Measurements from ENCODE around the gene FGF16.
"Not testable (repeated sequence)": the region's sequence is repeated elsewhere in the genome, so short reads cannot be mapped to it uniquely, and the experiment has no call there.

The FGF16 gene

GRCh38 chrX:77446908-77447652 lies at the start of gene FGF16:
TSS of gene FGF16 (plus strand) at chrX:77447389. CDS start at chrX:77447675, 286 bp downstream.
- DNase-seq, result no peak

DNA sequence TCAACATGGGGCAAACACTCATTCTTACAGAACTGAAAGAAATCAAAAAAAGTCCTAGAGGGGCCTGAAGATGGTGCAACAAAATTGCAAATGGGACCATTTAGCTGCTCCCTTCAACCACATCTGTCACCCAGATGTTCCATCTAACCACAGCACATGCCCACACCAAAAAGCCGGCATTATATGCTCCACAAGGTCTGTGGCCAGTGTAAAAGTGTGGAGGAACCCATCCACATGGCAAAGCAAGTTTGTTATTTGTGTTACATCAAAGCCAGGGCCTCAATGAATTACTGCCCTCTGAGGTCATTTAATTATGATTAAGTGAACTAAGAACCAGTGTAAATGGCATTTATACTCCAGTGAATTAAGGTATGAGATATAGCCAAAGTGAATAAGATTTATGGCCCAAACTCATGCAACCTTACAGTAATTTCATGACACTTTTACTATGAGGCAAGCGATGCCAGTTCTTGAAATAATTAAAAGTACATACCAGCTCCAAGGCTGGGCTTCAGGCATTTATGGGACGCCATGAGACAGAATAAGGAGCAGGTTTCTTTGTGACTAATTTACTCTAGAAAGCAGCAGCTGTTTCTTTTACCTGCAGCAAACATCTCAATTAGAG lies 48.7 kb upstream of the FGF16 start:
- no peak for DNase-seq

GRCh38 chrX:77404419-77404818 lies 42.8 kb upstream of the FGF16 start:
- no peak for DNase-seq

- not testable (repeated sequence) for DNase-seq
Measured at GRCh38 chrX:77407821-77408220, 39.4 kb upstream of the FGF16 start.

DNA sequence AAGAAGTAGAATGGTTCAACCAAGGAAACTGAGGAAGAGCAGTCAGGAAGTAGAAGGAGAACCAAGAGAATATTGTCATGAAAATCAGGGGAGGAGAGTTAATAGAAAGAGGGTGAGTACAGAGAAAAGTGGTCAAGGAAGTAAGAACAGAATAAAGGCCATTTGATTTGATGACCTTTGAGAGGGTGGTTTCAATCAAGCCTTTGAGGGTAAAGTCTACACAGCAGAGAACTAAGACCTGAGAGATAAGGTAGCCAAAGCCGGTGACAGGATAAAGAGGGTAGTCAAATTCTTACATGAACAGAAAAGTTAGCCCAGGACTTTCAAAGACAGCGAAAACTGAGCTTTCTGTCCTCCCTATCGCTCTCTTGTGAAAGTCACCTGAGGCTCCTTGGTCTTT lies 34.6 kb upstream of the FGF16 start:
- DNase-seq, result no peak

DNA sequence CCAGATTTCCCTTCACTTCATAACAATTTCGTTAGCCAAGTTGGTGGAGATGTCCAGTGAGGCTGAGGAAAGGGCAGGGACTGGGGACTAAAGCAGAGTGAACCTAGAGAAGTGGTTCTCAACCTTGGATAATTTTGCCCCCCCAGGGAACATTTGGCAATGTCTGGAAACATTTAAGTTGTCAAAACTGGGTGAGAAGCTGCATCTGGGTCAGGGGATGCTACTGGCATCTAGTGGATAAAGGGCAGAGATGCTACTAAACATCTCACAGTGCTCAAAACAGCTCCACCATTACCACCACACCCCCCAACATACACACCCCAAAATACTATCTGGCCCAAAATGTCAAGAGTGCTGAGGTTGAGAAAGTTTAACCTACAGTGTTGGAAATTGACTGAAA lies 32.0 kb upstream of the FGF16 start:
- DNase-seq, result no peak

DNA sequence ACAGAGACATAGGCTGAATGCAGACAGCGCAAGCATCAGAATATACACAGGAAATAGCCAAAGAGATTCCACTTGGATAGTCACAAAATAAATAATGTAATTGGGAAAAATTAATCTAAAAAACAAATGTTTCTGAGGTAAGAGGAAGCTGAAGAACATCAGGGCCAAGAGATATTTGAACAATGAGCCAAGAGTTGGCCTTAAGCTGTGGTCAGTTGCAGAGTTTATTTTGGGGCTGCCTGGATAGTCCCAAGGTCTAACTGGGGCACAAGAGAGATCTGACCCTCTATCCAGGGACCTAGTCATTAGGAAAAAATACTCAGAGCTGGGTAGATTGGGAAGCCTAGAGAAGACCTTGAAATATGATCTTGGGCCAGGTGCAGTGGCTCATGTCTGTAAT lies 31.3 kb upstream of the FGF16 start:
- DNase-seq, result no peak

DNA sequence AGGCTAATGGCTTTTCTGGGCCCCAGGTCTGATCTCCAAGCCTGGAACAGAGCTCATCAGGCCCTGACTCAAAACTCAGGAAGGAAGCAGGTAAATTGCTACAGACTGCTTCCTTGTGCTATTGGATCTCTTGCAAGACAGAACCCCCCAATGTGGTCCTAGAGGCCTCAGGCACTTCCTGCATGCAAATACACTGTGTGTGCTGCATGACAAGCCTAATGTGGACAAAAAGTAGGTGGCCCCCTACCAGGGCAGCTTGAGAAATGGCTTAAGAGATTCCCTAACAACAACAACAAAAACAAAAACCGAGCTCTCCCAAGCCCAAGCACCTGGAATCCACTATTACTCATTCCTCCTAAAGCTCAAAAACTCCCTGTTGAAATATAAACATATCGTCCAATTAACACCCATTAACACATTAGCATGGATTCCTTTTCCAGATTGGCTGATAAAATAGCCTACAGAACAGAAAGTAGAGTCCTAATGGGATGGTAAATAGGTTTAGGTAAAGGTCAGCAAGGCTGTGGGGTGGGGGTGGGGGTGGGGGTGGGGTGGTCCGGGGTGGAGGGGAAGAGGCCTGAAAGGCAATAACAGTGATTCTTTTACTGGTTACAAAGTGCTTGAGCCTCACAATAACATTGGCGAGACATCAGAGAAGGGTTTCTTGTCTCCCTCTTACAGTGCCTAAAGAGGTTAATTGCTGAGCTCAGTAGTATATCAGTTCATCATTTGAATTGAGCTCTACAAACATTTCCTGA lies 24.1 kb upstream of the FGF16 start:
- no peak for DNase-seq

- DNase-seq, result no peak
Measured at GRCh38 chrX:77426811-77427210, 20.4 kb upstream of the FGF16 start.

GRCh38 chrX:77427611-77428010 lies 19.6 kb upstream of the FGF16 start:
- no peak for DNase-seq

GRCh38 chrX:77428551-77428950 lies 18.6 kb upstream of the FGF16 start:
- no peak for DNase-seq

DNA sequence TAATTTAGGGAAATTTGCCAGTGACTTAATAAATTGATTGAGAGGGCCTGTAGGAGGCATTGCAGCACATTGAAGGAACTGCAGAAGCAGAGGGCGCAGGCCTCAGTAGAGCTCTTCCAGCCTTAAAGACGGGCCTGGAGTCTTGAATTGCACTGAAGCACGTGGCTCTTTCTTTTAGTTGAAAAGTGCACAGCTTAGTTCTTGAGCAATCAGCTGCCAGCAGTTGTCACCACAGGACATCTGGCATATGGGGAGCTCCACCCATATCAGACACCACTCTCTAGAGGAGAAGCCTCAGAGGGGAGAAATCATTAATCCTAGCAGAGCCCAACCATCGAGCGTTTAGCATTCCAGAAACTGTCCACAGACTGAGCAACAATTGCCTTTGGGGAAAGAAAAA lies 16.0 kb upstream of the FGF16 start:
- DNase-seq, result peak; percentile 44 to 63

- DNase-seq, result no peak
Measured at GRCh38 chrX:77433001-77433400, 14.2 kb upstream of the FGF16 start.

GRCh38 chrX:77434962-77435361 lies 12.2 kb upstream of the FGF16 start:
- no peak for DNase-seq

GRCh38 chrX:77436271-77436670 lies 10.9 kb upstream of the FGF16 start:
- no peak for DNase-seq

DNA sequence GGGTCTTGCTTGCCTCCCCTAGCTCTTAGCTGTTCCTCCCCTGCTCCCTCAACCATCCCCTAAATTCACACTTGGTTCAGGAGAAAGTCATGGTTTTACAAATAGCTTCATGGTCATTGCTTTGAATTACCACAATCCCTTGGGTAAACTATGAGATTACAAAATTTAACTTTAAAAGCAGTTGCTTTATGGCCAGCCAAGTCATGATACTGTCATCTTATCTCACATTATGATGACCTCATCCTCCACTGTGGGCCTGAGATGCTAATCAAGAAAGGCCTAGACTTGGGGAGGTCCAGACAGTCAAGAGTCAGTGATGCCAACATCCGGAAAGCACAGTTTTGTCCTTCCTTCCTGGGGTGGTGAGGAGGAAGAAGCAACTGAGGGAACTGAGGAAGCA lies 10.5 kb upstream of the FGF16 start:
- peak in 1 of 2 donors; percentile 55 for DNase-seq

DNA sequence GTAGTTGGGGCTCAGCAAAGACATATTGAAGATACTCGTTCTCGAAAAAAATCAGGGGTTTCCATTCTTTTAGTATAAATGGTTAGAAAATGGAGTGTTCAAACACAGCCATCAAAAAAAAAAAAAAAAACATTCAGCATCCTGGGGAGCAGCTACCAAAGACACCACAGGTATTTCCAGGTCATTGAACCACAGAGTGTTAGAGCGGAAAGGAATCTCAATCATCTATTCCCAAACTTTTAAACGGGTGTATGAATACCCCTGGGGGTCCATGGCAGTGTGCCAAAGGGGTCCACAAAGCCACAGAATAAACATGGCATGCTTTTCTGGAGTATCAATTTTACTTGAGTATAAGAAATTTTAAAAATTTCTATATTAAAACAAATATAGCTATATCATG lies 6.9 kb upstream of the FGF16 start:
- DNase-seq, result no peak

GRCh38 chrX:77441033-77441432 lies 6.2 kb upstream of the FGF16 start:
- no peak for DNase-seq

GRCh38 chrX:77441479-77441878 lies 5.7 kb upstream of the FGF16 start:
- no peak for DNase-seq

- no peak for DNase-seq
Measured at GRCh38 chrX:77442728-77443127, 4.5 kb upstream of the FGF16 start.

DNA sequence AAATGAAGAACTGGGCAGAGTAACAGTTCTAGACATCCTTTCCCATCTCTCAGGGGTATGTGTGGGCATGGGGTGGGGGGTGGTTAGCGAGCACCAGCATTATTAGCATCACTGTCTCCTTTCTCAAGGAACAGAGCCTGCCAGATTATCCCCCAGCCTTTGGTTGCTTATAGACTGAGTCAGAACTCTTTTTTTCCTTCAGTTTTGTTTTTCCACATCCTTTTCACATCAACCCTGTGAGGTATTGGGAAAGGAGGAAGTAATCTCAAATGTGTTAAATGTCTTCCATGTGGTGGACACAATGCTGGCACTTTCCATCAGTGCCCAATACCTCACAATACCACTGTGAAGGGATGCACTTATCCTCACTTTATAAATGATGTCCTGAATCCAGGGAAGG lies 3.1 kb upstream of the FGF16 start:
- DNase-seq, result no peak

DNA sequence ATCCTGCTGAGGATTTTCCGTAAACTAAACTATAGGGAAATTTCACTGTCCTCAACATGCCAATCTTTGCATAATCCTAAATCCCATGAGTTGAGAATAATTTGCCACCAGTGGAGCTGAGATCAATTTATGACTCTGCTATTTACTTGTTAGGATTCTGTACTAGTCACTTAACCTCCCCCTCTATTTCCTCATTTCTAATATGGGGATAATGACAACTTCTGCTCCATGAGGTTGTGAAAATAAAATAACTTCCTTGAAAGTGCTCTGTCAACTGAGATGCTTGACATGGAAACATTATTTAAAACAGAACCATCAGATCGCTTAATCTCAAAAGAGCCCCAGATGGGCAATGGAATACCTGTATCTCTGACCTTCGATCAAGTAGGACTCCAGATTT lies 2.6 kb upstream of the FGF16 start:
- peak in 1 of 2 donors; percentile 46 for DNase-seq

DNA sequence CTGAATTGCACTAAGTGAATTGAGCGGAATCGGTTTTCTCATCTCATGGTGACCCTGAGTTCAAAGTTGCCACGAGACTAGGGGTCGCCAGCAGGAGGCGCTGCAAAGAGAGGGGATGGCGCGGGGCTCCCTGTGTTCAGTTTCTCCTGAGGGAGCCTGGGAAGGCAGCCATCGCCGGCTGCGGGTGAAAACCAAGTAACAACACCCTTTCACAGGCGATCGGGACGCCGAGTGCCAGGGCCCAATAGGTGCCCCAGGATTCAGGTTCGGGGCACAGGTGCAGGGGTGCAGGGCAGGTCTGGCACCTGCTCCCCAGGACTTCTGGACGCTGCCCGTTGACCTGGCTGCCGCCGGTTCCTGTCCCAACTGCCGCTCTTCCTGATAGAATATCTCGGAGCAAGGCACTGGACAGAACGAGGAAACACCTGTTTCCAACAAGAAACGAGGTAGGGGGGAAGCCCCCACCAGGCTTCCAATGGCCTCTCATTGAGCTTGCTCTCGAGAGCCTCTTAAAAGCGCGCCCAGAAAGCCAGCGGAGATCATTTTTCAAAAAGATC lies 1.1 kb upstream of the FGF16 start:
- no peak for DNase-seq
